ENCODE measurements around the gene PCDH8. TPM values are rescaled to one million over a fixed set of nuclear protein-coding genes. Genes with fewer than 3 reads are reported as not detected.
"Not testable (repeated sequence)": the region's sequence is repeated elsewhere in the genome, so short reads cannot be mapped to it uniquely, and the experiment has no call there.

Gene PCDH8
- polyA plus RNA-seq, 4 donors = 0.78 to 3.1 TPM; not detected in 2

DNA sequence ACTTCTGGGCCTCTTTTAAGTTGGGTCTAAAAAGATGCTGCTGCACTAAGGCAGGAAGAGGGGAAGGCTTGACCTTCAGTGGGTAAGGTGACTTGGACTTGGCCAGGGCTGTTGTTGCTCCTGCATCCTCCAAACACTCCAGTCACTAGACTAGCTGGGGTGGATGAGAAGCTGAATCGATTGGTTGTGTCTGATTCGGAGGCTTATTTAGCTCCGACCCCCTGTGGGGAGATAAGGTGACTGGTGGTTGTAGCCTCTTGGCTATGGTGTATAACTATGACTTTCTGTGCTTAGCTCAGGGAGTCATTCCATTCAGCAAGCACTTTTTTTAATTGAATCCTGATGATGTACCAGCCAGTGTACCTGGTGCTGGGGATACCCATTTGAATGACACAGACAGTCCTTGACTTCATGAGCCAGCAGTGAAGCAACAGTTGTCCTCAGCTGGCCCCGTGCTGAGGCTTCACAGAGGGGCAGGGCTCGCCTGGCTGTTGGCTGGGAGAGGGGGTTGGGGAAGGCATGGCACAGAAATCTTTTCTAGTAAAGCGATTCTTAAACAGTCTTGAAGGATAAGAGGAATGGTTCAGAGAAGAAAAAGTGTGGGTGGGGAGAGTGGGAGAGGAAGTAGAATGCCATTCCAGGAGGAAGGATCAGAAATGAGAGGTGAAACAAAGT is 9.9 kb downstream of the PCDH8 start:
- no peak for FAIRE-seq
- peaks cover 0 to 8% (median 6%) of the 10 kb centered on the region in 3 donors for H3K27me3 ChIP-seq (ENCODE audit: control insufficient read depth in 3 of 3, insufficient read depth in 3 of 3, low read length in 3 of 3)
- DNase-seq = no peak
- H3K4me1 ChIP-seq (ENCODE audit: control insufficient read depth in 3 of 3, insufficient read depth in 2 of 3, low read depth in 1 of 3, low read length in 2 of 3) = no peaks in the 10 kb centered on the region
- H3K36me3 ChIP-seq (ENCODE audit: control insufficient read depth in 3 of 3, insufficient read depth in 2 of 3, low read depth in 1 of 3, low read length in 3 of 3) = no peaks in the 10 kb centered on the region
- no peak overlapping the region for H3K27ac ChIP-seq (ENCODE audit: low read depth in 1 of 3, low read length in 2 of 3)
- no peaks in the 10 kb centered on the region for H3K9me3 ChIP-seq (ENCODE audit: control insufficient read depth in 2 of 2, insufficient read depth in 1 of 2, low read depth in 1 of 2, low read length in 1 of 2)
- 32 to 45% (median 35%) methylated on average over 6 of the region's 6 CpGs for WGBS, 3 donors
- H3K4me3 ChIP-seq (ENCODE audit: low read depth in 1 of 3, low read length in 3 of 3) = no peak overlapping the region

DNA sequence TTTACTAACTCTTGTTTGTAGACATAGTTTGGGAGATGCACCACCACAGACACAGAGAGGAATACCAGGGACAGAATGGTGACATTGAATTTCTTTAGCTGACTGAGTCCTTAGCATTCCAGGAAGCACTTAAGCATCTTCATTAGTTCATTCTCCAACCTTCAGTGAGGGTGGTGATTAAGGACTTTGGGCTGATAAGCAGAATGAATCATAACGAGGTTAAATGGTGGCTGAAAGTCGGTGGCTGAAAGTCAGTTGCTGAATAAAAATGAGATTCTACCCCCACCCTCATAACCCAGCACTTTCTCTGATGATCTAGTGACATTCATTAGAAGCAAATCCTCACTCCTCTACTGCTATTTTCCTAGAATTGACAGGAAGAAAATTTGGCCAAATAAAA is 10.6 kb downstream of the PCDH8 start:
- WGBS, 3 donors = 2 to 35% (median 15%) methylated on average over 2 of the region's 2 CpGs
- FAIRE-seq = no peak

GRCh38 chr13:52835071-52835839 is 13.2 kb downstream of the PCDH8 start:
- H3K4me1 ChIP-seq (ENCODE audit: control insufficient read depth in 3 of 3, insufficient read depth in 2 of 3, low read depth in 1 of 3, low read length in 2 of 3) = no peaks in the 10 kb centered on the region
- no peak overlapping the region for H3K4me3 ChIP-seq (ENCODE audit: low read depth in 1 of 3, low read length in 3 of 3)
- DNase-seq (no peak), FAIRE-seq (no peak)
- no peak overlapping the region for H3K27ac ChIP-seq (ENCODE audit: low read depth in 1 of 3, low read length in 2 of 3)
- no peaks in the 10 kb centered on the region for H3K9me3 ChIP-seq (ENCODE audit: control insufficient read depth in 2 of 2, insufficient read depth in 1 of 2, low read depth in 1 of 2, low read length in 1 of 2)
- H3K36me3 ChIP-seq (ENCODE audit: control insufficient read depth in 3 of 3, insufficient read depth in 2 of 3, low read depth in 1 of 3, low read length in 3 of 3) = no peaks in the 10 kb centered on the region
- H3K27me3 ChIP-seq (ENCODE audit: control insufficient read depth in 3 of 3, insufficient read depth in 3 of 3, low read length in 3 of 3) = peaks cover 0 to 2% (median 0%) of the 10 kb centered on the region in 3 donors
- WGBS, 3 donors = 47 to 68% (median 49%) methylated on average over 2 of the region's 2 CpGs

More for the DNA sequence above, 10.6 kb downstream of the PCDH8 start:
- Histone ChIP-seq H3K4me3 (ENCODE audit: low read depth in 1 of 3, low read length in 3 of 3) (no peak overlapping the region), H3K36me3 (ENCODE audit: control insufficient read depth in 3 of 3, insufficient read depth in 2 of 3, low read depth in 1 of 3, low read length in 3 of 3) (no peaks in the 10 kb centered on the region), H3K9me3 (ENCODE audit: control insufficient read depth in 2 of 2, insufficient read depth in 1 of 2, low read depth in 1 of 2, low read length in 1 of 2) (no peaks in the 10 kb centered on the region), H3K27me3 (ENCODE audit: control insufficient read depth in 3 of 3, insufficient read depth in 3 of 3, low read length in 3 of 3) (peaks cover 0 to 7% (median 6%) of the 10 kb centered on the region in 3 donors), H3K27ac (ENCODE audit: low read depth in 1 of 3, low read length in 2 of 3) (no peak overlapping the region), H3K4me1 (ENCODE audit: control insufficient read depth in 3 of 3, insufficient read depth in 2 of 3, low read depth in 1 of 3, low read length in 2 of 3) (no peaks in the 10 kb centered on the region)
- no peak for DNase-seq

DNA sequence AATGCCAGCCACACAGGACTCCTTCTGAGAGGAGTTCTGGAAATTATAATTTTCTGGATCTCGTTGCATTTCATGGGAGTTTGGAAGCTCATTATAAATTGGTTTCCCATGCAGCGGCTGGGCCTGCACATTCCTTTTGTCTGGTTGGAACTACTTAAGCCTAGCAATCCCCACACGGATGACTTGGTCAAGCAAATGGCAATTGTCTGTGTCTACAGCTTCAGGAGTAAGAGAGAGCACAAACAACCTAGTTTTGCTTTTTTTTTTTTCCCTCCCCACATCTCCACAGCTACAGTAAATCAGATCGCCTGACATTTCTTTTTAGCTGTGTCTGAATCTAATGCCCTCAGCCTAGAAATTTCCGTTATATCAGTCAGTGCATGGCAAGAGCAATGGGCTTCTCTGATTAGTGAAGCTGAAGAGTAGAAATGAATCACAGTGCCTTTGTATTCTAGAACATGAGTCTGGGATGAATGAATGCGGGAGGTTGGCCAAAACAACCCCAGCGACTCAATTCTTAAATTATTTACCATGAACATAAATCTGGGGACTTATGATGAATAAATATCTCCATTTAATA is 15.1 kb downstream of the PCDH8 start:
- no peaks in the 10 kb centered on the region for H3K9me3 ChIP-seq (ENCODE audit: control insufficient read depth in 2 of 2, insufficient read depth in 1 of 2, low read depth in 1 of 2, low read length in 1 of 2)
- no peak overlapping the region for H3K4me3 ChIP-seq (ENCODE audit: low read depth in 1 of 3, low read length in 3 of 3)
- H3K4me1 ChIP-seq (ENCODE audit: control insufficient read depth in 3 of 3, insufficient read depth in 2 of 3, low read depth in 1 of 3, low read length in 2 of 3) = no peaks in the 10 kb centered on the region
- no peak for FAIRE-seq
- no peak for DNase-seq
- H3K27me3 ChIP-seq (ENCODE audit: control insufficient read depth in 3 of 3, insufficient read depth in 3 of 3, low read length in 3 of 3) = peaks cover 0 to 2% (median 0%) of the 10 kb centered on the region in 3 donors
- 75 to 78% (median 77%) methylated on average over 7 of the region's 7 CpGs for WGBS, 3 donors
- H3K36me3 ChIP-seq (ENCODE audit: control insufficient read depth in 3 of 3, insufficient read depth in 2 of 3, low read depth in 1 of 3, low read length in 3 of 3) = no peaks in the 10 kb centered on the region
- H3K27ac ChIP-seq (ENCODE audit: low read depth in 1 of 3, low read length in 2 of 3) = no peak overlapping the region

GRCh38 chr13:52832313-52832712 is 16.1 kb downstream of the PCDH8 start:
- Histone ChIP-seq H3K4me1 (ENCODE audit: control insufficient read depth in 3 of 3, insufficient read depth in 2 of 3, low read depth in 1 of 3, low read length in 2 of 3) (no peaks in the 10 kb centered on the region), H3K4me3 (ENCODE audit: low read depth in 1 of 3, low read length in 3 of 3) (no peak overlapping the region), H3K36me3 (ENCODE audit: control insufficient read depth in 3 of 3, insufficient read depth in 2 of 3, low read depth in 1 of 3, low read length in 3 of 3) (no peaks in the 10 kb centered on the region), H3K27me3 (ENCODE audit: control insufficient read depth in 3 of 3, insufficient read depth in 3 of 3, low read length in 3 of 3) (peaks cover 0 to 2% (median 0%) of the 10 kb centered on the region in 3 donors), H3K9me3 (ENCODE audit: control insufficient read depth in 2 of 2, insufficient read depth in 1 of 2, low read depth in 1 of 2, low read length in 1 of 2) (no peaks in the 10 kb centered on the region), H3K27ac (ENCODE audit: low read depth in 1 of 3, low read length in 2 of 3) (no peak overlapping the region)
- no peak for FAIRE-seq
- DNase-seq = no peak
- WGBS, 3 donors = 63 to 74% (median 70%) methylated on average over 5 of the region's 5 CpGs

- Histone ChIP-seq H3K36me3 (ENCODE audit: control insufficient read depth in 3 of 3, insufficient read depth in 2 of 3, low read depth in 1 of 3, low read length in 3 of 3) (no peaks in the 10 kb centered on the region), H3K4me3 (ENCODE audit: low read depth in 1 of 3, low read length in 3 of 3) (no peak overlapping the region), H3K27ac (ENCODE audit: low read depth in 1 of 3, low read length in 2 of 3) (no peak overlapping the region), H3K27me3 (ENCODE audit: control insufficient read depth in 3 of 3, insufficient read depth in 3 of 3, low read length in 3 of 3) (peaks cover 0 to 2% (median 0%) of the 10 kb centered on the region in 3 donors), H3K9me3 (ENCODE audit: control insufficient read depth in 2 of 2, insufficient read depth in 1 of 2, low read depth in 1 of 2, low read length in 1 of 2) (no peaks in the 10 kb centered on the region), H3K4me1 (ENCODE audit: control insufficient read depth in 3 of 3, insufficient read depth in 2 of 3, low read depth in 1 of 3, low read length in 2 of 3) (no peaks in the 10 kb centered on the region)
- DNase-seq = no peak
- no peak for FAIRE-seq
- WGBS, 3 donors = 62 to 80% (median 63%) methylated on average over 2 of the region's 2 CpGs
Observed at GRCh38 chr13:52830946-52831345, 17.5 kb downstream of the PCDH8 start.

DNA sequence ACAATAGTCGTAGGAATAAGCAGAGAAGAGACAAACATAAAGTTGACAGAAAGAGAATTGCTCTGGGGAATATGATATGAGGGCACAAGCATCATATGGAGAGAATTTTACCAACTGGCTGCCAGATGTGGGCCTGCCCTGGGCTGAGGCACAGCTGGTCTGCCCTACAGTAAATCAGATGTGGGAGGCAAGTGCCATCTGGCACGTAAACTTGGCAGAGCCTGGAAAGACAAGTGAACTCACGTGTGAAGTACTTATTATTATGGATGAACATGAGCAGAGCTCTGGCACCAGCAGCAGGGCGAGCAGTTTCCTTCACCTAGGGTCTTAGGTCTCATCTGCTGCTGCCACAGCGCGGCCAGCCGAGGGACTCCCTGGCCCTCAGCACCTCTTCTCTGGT is 20.6 kb downstream of the PCDH8 start:
- WGBS, 3 donors = 76 to 80% (median 78%) methylated on average over 7 of the region's 7 CpGs
- no peak overlapping the region for H3K27ac ChIP-seq (ENCODE audit: low read depth in 1 of 3, low read length in 2 of 3)
- no peaks in the 10 kb centered on the region for H3K4me1 ChIP-seq (ENCODE audit: control insufficient read depth in 3 of 3, insufficient read depth in 2 of 3, low read depth in 1 of 3, low read length in 2 of 3)
- FAIRE-seq (no peak), DNase-seq (no peak)
- H3K36me3 ChIP-seq (ENCODE audit: control insufficient read depth in 3 of 3, insufficient read depth in 2 of 3, low read depth in 1 of 3, low read length in 3 of 3) = no peaks in the 10 kb centered on the region
- H3K27me3 ChIP-seq (ENCODE audit: control insufficient read depth in 3 of 3, insufficient read depth in 3 of 3, low read length in 3 of 3) = peaks cover 0 to 2% (median 0%) of the 10 kb centered on the region in 3 donors
- H3K9me3 ChIP-seq (ENCODE audit: control insufficient read depth in 2 of 2, insufficient read depth in 1 of 2, low read depth in 1 of 2, low read length in 1 of 2) = no peaks in the 10 kb centered on the region
- H3K4me3 ChIP-seq (ENCODE audit: low read depth in 1 of 3, low read length in 3 of 3) = no peak overlapping the region

- H3K9me3 ChIP-seq (ENCODE audit: control insufficient read depth in 2 of 2, insufficient read depth in 1 of 2, low read depth in 1 of 2, low read length in 1 of 2); DNase-seq; H3K4me1 ChIP-seq (ENCODE audit: control insufficient read depth in 3 of 3, insufficient read depth in 2 of 3, low read depth in 1 of 3, low read length in 2 of 3); FAIRE-seq; H3K27ac ChIP-seq (ENCODE audit: low read depth in 1 of 3, low read length in 2 of 3); H3K27me3 ChIP-seq (ENCODE audit: control insufficient read depth in 3 of 3, insufficient read depth in 3 of 3, low read length in 3 of 3); H3K36me3 ChIP-seq (ENCODE audit: control insufficient read depth in 3 of 3, insufficient read depth in 2 of 3, low read depth in 1 of 3, low read length in 3 of 3); H3K4me3 ChIP-seq (ENCODE audit: low read depth in 1 of 3, low read length in 3 of 3): not testable (repeated sequence)
- 94 to 97% (median 96%) methylated on average over 21 to 29 of the region's 29 CpGs for WGBS, 3 donors
Observed at GRCh38 chr13:52817886-52818285, 30.6 kb downstream of the PCDH8 start.

Measured in small intestine (tissue), 7 donors.